K562 (cell line): ENCODE data around the gene STON1. TPM values are rescaled to one million over a fixed set of nuclear protein-coding genes. Genes with fewer than 3 reads are reported as not detected.

Experiments used
- ARID1B ChIP-seq: fragments of 450-650 bp; IDR thresholded peaks from 2 replicates; pipeline ENCODE4 v1.6.1; 2016; ENCODE audit warnings: antibody characterized with exemption, mild to moderate bottlenecking, inconsistent platforms
- EWSR1 ChIP-seq: fragments of 450-650 bp; IDR thresholded peaks from 2 replicates; pipeline ENCODE4 v1.6.1; 2018; ENCODE audit warnings: borderline replicate concordance, mild to moderate bottlenecking, low read depth, moderate library complexity; ENCODE audit not compliant: partially characterized antibody
- FOSL1 ChIP-seq: fragments of 200-800 bp; sonication (Bioruptor generic); conservative IDR thresholded peaks from 2 replicates; pipeline ENCODE4 v1.6.1; 2016; ENCODE audit warnings: missing genetic modification characterization, missing compliant biosample characterization
- GATAD2B ChIP-seq: fragments of 450-650 bp; IDR thresholded peaks from 2 replicates; pipeline ENCODE4 v1.6.1; 2017; ENCODE audit warnings: mild to moderate bottlenecking, borderline replicate concordance
- HIVEP1 ChIP-seq: fragments of 250-450 bp; sonication (Bioruptor Pico); IDR thresholded peaks from 2 replicates; pipeline ENCODE4 v1.4.0; 2020; ENCODE audit warnings: mild to moderate bottlenecking
- IRF2 ChIP-seq: sonication (generic); formaldehyde crosslinking; IDR thresholded peaks from 2 replicates; pipeline ENCODE4 v1.8.1; 2022; ENCODE audit warnings: mild to moderate bottlenecking, missing genetic modification reagents
- JUND ChIP-seq, 2 experiments: IDR thresholded peaks; 2 replicates in 1 of 2; 3 replicates in 1 of 2; pipeline ENCODE4 v1.6.1; 2011; ENCODE audit warnings: borderline replicate concordance in 2 of 2, low read depth in 2 of 2, low read length in 2 of 2, improper control_type of control experiment in 1 of 2, missing biosample characterization in 1 of 2, missing genetic modification characterization in 1 of 2, missing genetic modification reagents in 1 of 2
- KDM1A ChIP-seq, 2 experiments: fragments of 450-650 bp; IDR thresholded peaks; 2 replicates each; pipeline ENCODE4 v1.6.1; 2016; ENCODE audit warnings: mild to moderate bottlenecking in 2 of 2
- NR3C1 ChIP-seq: sonication (generic); formaldehyde crosslinking; IDR thresholded peaks from 2 replicates; pipeline ENCODE4 v1.8.1; 2022; ENCODE audit warnings: missing genetic modification reagents
- SMARCC2 ChIP-seq: fragments of 450-650 bp; IDR thresholded peaks from 2 replicates; pipeline ENCODE4 v1.6.1; 2017; ENCODE audit warnings: antibody characterized with exemption, moderate library complexity, mild to moderate bottlenecking, low read depth
- SOX6 ChIP-seq: fragments of 450-650 bp; IDR thresholded peaks from 2 replicates; pipeline ENCODE4 v1.6.1; 2014; ENCODE audit warnings: mild to moderate bottlenecking
- STAG1 ChIP-seq: sonication (generic); formaldehyde crosslinking; IDR thresholded peaks from 2 replicates; pipeline ENCODE4 v1.5.0; 2020; ENCODE audit warnings: missing genetic modification reagents, borderline replicate concordance
- TCF7L2 ChIP-seq: fragments of 150-350 bp; IDR thresholded peaks from 2 replicates; pipeline ENCODE4 v1.6.1; 2016; ENCODE audit warnings: low read depth, mild to moderate bottlenecking, low read length, moderate library complexity
- ZBTB7A ChIP-seq: IDR thresholded peaks from 2 replicates; pipeline ENCODE4 v1.6.1; 2011; ENCODE audit warnings: low read depth, mild to moderate bottlenecking, low read length, moderate library complexity, borderline replicate concordance; ENCODE audit not compliant: control insufficient read depth
- ZFX ChIP-seq: sonication (generic); formaldehyde crosslinking; IDR thresholded peaks from 2 replicates; pipeline ENCODE4 v1.8.0; 2022; ENCODE audit warnings: mild to moderate bottlenecking, missing genetic modification reagents, moderate library complexity
- ZNF24 ChIP-seq: fragments of 450-650 bp; IDR thresholded peaks from 2 replicates; pipeline ENCODE4 v1.6.1; 2016
- ZNF785 ChIP-seq: fragments of 250-450 bp; sonication (Bioruptor Pico); IDR thresholded peaks from 2 replicates; pipeline ENCODE4 v1.4.0; 2020; ENCODE audit warnings: mild to moderate bottlenecking
- polyA plus RNA-seq, 8 experiments: library from polyadenylated mRNA; depleted of rRNA in 4 of 8; stranded (reverse) in 5 of 8; unstranded in 3 of 8; fragments of >200 nt; fragmentation: Nextera tagmentation in 2 of 8; fragmentation: Illumina TruSeq in 1 of 8; extraction: Ambion mirVana in 2 of 8; extraction: Trizol in 1 of 8; gene quantifications; 2 replicates each; pipeline versions ENCODE4 v1.2.1 to v1.2.3, GENCODE V29; 2011 to 2014; ENCODE audit warnings: inconsistent platforms in 1 of 8, missing spikeins in 1 of 8
- total RNA-seq, 7 experiments: library from RNA; depleted of rRNA in 6 of 7; stranded (reverse); fragments of >200 nt in 6 of 7; fragmentation: Illumina TruSeq in 2 of 7; extraction: Trizol in 2 of 7; gene quantifications; 2 replicates each; pipeline versions ENCODE4 v1.2.1 to v1.2.3, GENCODE V29; 2011 to 2021; ENCODE audit warnings: low replicate concordance in 1 of 7
- TF ChIP-seq, protein P1 (sequence below): fragments of 450-650 bp; IDR thresholded peaks from 2 replicates; pipeline ENCODE4 v1.6.1; 2016; ENCODE audit warnings: mild to moderate bottlenecking, moderate library complexity

The STON1 gene
- total and polyA plus RNA-seq, 9 of the 15 experiments (the other 6 are each of a cell fraction or from before 2014, with no cell fraction given) = 0.07 to 1.2 (median 0.55) TPM

DNA sequence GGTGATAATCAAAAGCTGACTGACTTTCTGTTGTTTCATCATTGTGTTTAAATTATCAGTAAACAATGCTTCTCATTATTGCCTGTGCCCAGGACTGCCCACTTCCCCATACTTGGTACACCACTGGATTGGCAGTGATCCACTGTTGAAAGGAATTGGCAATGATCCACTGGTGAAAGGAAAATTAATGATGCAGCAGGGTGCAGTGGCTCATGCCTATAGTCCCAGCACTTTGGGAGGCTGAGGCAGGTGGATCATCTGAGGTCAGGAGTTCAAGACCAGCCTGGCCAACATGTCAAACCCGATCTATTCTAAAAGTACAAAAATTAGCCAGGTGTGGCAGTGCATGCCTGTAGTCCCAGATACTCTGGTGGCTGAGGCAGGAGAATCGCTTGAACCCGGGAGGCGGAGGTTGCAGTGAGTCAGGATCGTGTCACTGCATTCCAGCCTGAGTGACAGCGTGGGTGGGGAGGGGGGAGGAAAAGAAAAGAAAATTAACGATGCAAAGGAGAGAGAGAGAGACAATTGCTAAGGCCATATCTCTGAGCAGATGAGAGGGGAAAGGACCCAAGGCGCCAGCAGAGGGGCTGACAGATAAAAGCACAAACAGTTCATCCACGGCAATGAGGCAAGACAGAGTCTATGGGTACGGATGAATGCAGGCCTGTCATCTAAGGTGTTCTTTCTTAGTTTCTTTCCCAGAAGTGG, 77.5 kb downstream of the STON1 start (continued):
- TF ChIP-seq JUND (IDR thresholded peaks at IDR 0.05; ENCODE audit: borderline replicate concordance, low read depth, low read length) (no peak), JUND (tag; IDR thresholded peaks at IDR 0.05; ENCODE audit: borderline replicate concordance, low read depth, low read length) (peak; percentile 27; the same call in 1 of the 3 replicates), ZNF785 (CRISPR knock-in tag) (no peak), EWSR1 (no peak), ZNF24 (peak; percentile 56; the same call in 1 of the 2 replicates), STAG1 (no peak), SMARCC2 (0 out of 2 replicates have a peak, but pooled peaks have one; percentile 35), HIVEP1 (CRISPR knock-in tag) (no peak), FOSL1 (tag) (peak; percentile 87), ZFX (no peak), ARID1B (peak; percentile 85), SOX6 (peak; percentile 81), NR3C1 (CRISPR knock-in tag) (no peak), GATAD2B (no peak), IRF2 (no peak), KDM1A (IDR thresholded peaks at IDR 0.05) (peak; percentile 62 to 68), TCF7L2 (no peak), ZBTB7A (peak; percentile 65; the same call in 1 of the 2 replicates)
- TF ChIP-seq, protein P1, sequence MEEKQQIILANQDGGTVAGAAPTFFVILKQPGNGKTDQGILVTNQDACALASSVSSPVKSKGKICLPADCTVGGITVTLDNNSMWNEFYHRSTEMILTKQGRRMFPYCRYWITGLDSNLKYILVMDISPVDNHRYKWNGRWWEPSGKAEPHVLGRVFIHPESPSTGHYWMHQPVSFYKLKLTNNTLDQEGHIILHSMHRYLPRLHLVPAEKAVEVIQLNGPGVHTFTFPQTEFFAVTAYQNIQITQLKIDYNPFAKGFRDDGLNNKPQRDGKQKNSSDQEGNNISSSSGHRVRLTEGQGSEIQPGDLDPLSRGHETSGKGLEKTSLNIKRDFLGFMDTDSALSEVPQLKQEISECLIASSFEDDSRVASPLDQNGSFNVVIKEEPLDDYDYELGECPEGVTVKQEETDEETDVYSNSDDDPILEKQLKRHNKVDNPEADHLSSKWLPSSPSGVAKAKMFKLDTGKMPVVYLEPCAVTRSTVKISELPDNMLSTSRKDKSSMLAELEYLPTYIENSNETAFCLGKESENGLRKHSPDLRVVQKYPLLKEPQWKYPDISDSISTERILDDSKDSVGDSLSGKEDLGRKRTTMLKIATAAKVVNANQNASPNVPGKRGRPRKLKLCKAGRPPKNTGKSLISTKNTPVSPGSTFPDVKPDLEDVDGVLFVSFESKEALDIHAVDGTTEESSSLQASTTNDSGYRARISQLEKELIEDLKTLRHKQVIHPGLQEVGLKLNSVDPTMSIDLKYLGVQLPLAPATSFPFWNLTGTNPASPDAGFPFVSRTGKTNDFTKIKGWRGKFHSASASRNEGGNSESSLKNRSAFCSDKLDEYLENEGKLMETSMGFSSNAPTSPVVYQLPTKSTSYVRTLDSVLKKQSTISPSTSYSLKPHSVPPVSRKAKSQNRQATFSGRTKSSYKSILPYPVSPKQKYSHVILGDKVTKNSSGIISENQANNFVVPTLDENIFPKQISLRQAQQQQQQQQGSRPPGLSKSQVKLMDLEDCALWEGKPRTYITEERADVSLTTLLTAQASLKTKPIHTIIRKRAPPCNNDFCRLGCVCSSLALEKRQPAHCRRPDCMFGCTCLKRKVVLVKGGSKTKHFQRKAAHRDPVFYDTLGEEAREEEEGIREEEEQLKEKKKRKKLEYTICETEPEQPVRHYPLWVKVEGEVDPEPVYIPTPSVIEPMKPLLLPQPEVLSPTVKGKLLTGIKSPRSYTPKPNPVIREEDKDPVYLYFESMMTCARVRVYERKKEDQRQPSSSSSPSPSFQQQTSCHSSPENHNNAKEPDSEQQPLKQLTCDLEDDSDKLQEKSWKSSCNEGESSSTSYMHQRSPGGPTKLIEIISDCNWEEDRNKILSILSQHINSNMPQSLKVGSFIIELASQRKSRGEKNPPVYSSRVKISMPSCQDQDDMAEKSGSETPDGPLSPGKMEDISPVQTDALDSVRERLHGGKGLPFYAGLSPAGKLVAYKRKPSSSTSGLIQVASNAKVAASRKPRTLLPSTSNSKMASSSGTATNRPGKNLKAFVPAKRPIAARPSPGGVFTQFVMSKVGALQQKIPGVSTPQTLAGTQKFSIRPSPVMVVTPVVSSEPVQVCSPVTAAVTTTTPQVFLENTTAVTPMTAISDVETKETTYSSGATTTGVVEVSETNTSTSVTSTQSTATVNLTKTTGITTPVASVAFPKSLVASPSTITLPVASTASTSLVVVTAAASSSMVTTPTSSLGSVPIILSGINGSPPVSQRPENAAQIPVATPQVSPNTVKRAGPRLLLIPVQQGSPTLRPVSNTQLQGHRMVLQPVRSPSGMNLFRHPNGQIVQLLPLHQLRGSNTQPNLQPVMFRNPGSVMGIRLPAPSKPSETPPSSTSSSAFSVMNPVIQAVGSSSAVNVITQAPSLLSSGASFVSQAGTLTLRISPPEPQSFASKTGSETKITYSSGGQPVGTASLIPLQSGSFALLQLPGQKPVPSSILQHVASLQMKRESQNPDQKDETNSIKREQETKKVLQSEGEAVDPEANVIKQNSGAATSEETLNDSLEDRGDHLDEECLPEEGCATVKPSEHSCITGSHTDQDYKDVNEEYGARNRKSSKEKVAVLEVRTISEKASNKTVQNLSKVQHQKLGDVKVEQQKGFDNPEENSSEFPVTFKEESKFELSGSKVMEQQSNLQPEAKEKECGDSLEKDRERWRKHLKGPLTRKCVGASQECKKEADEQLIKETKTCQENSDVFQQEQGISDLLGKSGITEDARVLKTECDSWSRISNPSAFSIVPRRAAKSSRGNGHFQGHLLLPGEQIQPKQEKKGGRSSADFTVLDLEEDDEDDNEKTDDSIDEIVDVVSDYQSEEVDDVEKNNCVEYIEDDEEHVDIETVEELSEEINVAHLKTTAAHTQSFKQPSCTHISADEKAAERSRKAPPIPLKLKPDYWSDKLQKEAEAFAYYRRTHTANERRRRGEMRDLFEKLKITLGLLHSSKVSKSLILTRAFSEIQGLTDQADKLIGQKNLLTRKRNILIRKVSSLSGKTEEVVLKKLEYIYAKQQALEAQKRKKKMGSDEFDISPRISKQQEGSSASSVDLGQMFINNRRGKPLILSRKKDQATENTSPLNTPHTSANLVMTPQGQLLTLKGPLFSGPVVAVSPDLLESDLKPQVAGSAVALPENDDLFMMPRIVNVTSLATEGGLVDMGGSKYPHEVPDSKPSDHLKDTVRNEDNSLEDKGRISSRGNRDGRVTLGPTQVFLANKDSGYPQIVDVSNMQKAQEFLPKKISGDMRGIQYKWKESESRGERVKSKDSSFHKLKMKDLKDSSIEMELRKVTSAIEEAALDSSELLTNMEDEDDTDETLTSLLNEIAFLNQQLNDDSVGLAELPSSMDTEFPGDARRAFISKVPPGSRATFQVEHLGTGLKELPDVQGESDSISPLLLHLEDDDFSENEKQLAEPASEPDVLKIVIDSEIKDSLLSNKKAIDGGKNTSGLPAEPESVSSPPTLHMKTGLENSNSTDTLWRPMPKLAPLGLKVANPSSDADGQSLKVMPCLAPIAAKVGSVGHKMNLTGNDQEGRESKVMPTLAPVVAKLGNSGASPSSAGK = no peak
